ENCODE results near the gene ECEL1.

DNA sequence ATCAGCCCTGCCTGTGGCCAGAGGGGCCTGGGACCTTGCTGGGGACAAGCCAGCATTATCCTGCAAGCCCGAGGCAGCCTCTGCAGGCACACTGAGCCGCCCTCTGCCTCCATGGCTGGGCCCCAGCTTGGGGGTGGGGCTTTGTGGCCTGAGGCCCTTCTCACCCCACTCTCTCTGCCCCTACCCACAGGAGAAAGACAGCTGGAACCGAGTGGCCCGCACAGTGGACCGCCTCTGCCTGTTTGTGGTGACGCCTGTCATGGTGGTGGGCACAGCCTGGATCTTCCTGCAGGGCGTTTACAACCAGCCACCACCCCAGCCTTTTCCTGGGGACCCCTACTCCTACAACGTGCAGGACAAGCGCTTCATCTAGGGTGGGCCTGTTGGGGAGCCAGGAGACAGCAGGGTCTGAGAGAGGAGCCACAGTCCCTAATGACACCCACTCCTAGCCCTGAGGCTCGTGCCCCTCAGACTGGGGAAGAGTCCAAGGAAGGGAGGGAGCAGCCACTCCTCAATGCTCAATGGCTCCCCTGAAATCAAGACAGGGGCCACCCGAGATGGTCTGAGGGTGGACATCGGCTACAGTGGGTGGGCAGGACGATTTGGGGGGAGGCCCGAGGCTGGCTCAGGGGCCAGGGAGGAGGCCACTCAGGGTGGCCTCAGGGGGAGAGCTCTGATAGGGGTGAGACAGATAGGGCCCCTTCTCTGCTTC is 47.5 kb upstream of the ECEL1 start:
- TF ChIP-seq YY1 (IDR thresholded peaks at IDR 0.05; ENCODE audit: insufficient read depth, insufficient read length) (no peak), ZNF274 (IDR thresholded peaks at IDR 0.05; ENCODE audit: low read depth, low read length) (no peak), SUZ12 (IDR thresholded peaks at IDR 0.05; ENCODE audit: extremely low read depth, insufficient read depth, insufficient read length) (no peak)

Measured in NT2/D1 (cell line).